HG02970 (cell line): ENCODE measurements around the gene KRT74.

ENCODE experiments used
- ATAC-seq: cut with Tn5 transposase; IDR thresholded peaks from one replicate; pipeline ENCODE4 v1.9.1; 2021; ENCODE audit warnings: mild to moderate bottlenecking, moderate library complexity, moderate number of reproducible peaks; ENCODE audit not compliant: unreplicated experiment, low FRiP score

KRT74 gene

DNA sequence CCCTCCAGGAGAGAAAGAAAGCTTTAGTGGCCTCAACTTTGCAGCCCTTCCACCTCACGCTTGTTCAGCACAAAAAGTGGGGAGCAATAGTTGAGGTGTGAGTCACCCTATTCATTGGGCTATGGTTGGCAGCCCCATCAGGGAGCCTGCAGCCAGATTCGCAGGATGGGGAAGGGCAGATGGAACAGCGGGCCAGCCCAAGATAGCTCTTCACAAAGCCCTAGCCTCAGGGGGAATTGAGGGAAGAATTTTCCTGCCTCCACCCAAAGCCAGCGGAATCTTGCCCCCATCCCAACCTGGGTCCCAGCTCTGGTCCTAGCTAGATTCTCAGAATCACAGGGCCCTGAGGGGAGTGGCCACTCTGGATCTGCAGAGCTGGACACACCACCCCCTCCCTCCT lies 49.8 kb downstream of the KRT74 start:
- ATAC-seq = no peak

DNA sequence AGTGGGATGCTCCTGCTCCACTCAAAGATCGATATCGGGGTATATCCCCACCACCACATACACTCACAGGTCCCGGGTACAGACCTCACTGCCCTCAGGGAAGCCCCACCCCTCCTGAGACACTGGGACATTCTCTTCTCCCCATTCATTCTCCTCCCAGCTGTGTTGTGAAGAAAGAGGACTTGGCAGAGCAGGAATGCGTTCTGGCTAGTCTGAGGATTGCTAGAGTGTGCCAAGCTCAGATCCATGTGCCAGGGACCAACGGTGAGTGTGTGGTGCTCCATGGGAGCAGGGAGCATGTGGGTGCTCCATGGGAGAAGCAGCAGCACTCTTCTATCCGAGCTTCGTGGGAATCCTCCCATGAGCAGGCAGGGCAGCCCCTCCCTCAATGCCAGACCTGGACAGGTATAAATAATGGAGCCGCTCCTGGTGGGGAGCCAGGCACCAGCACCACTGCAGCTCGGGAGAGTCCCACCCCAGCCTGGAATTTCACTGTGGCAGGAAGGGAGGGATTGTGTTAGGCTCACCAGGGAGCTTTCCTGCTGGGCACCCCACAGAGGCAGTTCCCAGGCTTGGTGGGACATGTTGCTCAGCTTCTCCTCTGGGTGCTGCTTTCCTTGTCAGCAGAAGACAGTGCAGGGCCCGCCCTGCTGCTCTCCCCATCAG lies 51.2 kb downstream of the KRT74 start:
- no peak for ATAC-seq

DNA sequence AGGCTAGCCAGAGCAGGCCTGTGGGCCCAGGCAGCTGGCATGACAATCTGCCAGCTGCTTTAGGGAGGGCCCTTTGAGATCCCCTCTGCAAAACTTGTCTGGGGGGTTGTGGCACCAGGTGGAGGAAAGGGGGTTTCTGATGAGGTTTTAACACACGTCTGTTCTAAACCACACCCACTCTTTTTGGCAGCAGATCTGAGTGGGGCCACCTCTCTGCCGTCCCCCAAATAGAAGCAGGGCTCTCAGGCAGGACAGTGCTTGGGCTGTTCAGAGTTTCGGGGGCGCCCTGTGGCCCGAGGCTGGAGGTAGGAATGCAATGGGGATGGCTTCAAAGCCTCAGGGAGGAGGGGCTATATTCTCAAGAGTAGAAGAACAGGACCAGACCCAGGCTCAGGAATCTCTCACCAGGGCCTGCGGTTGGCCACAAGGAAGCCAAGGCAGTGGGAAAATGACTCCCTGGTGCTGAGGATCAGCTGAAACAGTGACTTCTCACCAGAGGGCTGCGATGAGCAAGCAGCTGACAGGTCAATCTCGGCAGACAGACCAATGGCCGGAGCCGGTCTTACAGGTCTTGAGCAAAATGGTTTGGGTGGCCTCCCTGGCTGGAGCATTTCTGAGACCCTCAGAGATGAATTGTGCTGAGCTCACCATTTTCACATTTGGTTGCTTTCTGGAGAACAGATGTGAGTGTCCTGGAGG lies 51.9 kb downstream of the KRT74 start:
- ATAC-seq = no peak

DNA sequence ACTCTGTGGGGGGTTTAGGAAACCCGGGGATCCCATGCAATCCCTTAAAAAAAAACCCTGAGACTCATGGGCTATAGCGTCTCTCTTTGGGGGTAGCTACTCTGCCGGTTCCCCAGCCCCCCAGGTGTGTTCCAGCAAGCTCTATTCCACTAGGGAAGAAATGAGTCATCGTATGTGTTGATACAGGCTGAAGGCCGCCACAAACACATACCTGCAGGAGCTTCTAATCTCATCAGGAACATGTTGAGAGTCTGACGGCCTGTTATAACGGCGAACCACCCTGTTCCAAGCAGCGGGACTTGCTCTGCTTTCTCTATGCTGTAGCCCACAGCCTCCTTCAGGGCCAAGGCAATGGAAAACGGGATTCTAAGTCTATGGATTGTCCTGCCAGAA lies 52.5 kb downstream of the KRT74 start:
- ATAC-seq = no peak

DNA sequence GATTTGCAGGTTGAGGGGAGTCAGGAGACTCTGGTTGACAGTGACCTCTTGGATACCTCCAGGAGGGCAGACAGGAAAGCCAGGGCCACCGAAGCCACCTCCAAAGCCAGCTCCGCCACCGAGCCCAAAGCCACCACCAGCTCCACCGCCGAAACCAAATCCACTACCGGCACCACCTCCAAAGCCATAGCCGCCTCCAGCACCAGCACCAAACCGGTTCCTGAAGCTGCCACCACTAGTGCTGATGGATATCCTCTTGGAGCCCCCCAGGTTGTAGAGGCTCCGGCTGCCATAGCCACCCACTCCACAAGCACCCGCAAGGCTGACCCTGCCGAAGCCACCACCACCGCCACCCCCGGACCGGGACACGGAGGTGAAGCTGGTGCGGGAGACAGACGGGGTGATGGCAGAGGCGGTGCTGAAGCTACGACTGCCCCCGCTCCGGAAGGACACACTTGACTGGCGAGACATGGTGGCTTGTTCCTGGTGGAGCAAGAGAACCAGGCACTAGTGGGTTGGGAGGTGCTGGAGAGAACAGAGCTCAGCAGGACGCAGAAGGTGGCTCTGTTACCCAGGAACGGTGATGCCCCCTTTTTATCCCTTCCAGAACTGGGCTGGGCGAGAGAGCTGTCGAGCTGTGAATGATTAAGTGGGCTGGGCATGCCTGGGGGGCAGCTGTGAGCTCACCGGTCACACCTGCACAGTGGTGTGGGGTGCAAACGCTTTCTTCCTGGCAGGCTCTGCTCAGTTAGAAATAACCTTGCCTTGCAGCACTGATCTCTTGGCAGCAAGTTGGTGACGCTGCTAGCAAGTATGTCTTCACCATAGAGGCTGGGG lies 53.6 kb downstream of the KRT74 start, which contains the start of gene KRT5:
TSS of gene KRT5 (minus strand) at position 569 of the 837 bp plus-strand sequence. CDS start at position 471, 98 bp downstream.
- ATAC-seq = no peak

DNA sequence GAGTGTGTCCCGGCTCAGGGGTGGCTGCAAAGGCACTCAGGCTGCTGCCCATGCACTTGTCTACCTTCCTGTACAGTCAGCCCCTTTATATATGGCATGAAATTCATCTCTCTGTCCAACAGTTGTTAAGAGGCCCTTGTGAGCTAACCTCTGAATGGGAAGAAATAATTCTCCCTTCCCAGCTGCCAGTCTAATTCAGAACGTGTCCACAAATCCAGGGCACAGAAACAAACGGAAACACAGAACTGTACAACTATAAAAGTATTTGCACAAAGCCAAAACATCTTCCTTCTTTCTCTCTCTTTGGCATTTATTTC lies 54.3 kb downstream of the KRT74 start:
- no peak for ATAC-seq

DNA sequence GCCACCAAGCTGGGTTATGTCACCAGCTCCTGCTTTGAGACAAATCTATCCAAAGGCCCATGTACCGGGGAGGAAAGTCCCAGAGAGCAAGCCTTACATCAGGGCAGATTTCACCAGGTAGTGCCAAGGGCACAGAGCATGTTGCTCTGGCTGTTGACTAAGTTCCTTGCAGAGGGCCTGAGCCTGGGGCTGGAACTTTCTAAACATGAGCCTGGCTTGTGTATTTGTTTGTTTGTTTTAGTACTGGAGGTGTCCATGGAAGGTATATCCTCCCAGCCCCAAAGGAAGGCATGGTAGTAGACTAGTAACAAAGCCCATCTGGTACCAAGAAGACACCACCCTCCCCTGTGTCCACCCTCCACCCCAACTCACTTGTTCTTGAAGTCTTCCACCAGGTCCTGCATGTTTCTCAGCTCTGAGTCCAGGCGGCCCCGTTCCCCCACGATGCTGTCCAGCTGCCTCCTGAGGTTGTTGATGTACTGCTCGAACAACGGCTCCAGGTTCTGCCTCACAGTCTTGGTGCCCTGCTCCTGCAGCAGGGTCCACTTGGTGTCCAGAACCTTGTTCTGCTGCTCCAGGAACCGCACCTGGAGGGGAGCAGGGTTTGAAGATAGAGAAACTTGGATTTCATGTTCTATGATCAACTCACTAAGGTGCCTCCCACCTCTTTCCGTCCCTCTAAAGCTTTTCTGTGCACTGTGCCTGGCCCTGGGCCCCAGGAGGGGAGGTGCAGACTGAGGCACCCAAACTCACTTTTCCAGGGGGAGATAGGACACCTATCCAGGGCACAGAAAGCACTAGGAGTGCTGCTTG lies 54.9 kb downstream of the KRT74 start:
- ATAC-seq = no peak

DNA sequence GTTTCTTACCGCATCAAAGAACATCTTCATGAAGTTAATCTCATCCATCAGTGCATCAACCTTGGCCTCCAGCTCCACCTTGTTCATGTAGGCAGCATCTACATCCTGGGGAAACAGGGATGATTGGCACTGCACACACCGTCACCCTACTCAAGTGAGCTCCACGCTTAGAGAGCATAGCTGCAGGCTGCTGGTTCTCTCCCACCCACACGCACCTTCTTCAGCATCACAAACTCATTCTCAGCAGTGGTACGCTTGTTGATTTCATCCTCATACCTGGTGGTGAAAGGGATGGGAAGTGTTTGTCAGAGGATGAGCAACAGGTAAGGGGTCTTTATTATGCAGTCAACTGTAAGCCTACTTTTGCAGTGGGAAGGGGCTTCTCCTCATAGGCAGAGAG lies 55.8 kb downstream of the KRT74 start:
- no peak for ATAC-seq

DNA sequence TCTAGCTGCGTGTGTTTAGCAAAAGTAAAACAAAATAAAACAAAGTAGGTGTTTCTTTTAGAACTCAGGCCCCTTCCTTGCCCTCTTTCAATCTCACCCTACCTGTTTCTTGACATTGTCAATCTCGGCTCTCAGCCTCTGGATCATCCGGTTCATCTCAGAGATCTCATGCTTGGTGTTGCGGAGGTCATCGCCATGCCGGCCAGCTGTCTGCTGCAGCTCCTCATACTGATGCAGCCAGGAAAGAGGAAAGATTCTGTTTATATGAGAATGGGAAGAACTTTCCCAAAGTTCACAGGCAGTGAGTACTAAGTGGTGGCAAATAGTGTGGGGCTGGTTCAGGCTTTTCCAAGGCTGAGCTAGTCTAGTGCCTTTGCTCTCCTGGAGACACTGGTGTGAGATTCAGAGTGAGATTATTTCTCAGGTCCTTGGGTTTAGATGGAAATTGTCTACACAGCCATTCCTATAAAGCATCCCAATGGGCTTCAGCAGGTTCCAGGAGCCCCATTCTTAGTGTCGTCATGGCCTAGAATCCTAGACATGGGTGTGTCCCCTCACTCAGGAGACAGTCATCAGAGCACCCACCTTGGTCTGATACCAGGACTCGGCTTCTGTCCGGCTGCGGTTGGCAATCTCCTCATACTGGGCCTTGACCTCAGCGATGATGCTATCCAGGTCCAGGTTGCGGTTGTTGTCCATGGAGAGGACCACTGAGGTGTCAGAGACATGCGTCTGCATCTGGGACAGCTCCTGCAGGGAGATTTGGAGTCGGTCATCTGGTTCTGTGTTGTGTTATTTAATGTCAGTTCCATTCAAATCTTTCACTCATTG lies 56.4 kb downstream of the KRT74 start:
- ATAC-seq = no peak

DNA sequence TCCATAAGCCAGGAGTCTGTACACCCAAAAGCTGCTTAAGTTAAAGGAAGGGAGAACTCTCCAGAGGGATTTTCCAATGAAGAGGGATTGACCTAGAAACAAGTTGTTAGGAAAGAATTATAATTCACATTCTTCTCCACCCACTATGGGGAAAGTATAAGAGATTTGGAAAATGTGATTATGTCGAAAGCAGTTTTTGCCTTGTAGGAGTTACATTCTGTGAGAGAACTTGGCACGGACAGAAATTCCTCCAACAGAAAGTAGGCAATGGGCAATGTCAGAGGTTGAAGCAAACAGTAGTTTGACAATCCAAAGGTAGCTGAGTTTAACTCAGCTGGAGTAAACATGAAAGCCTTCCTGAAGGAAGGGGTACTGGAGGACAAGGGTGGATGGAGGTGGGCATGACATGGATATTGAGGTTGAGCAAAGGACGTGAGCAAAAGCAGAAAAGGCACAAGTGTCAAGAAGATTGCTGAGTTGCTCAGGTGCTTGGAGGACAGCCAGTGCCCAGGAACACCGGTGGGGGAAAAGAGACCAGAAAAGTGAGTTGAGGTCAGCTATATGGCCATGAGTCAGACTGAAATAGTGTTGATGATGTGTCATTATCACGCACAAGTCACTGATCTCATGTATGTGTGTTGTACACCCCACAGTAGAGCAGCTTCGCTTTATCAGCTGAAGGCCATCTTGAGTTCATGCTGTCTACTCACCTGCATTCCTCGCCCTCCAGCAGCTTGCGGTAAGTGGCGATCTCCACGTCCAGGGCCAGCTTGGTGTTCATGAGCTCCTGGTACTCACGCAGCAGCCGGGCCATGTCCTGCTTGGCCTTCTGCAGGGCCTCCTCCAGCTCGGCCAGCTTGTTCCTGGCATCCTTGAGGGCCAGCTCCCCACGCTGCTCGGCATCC lies 57.5 kb downstream of the KRT74 start:
- ATAC-seq = no peak
